ENCODE data around the gene GMPPA.

DNA sequence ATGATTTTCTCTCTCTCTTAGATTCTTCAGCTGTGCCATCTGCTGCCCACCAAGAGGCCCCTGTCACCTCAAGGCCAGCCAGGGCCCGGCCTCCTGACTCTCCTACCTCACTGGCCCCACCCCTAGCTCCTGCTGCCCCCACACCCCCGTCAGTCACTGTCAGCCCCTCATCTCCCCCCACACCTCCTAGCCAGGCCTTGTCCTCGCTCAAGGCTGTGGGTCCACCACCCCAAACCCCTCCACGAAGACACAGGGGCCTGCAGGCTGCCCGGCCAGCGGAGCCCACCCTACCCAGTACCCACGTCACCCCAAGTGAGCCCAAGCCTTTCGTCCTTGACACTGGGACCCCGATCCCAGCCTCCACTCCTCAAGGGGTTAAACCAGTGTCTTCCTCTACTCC is 9.4 kb upstream of the GMPPA start:
- no peak for TF ChIP-seq CTCF (IDR thresholded peaks at IDR 0.05; ENCODE audit: low read depth, low read length)
- TF ChIP-seq, protein P1, sequence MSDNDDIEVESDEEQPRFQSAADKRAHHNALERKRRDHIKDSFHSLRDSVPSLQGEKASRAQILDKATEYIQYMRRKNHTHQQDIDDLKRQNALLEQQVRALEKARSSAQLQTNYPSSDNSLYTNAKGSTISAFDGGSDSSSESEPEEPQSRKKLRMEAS (IDR thresholded peaks at IDR 0.05; ENCODE audit: low read depth, low read length), result no peak
- TF ChIP-seq POLR2A (IDR thresholded peaks at IDR 0.05; ENCODE audit: extremely low read depth, insufficient read length), result no peak
- no peak for TF ChIP-seq MYC (IDR thresholded peaks at IDR 0.05; ENCODE audit: low read depth, low read length)
